Occipital lobe (tissue), 2 donors: ENCODE measurements around the gene TRMT1. TPM values are rescaled to one million over a fixed set of nuclear protein-coding genes. Genes with fewer than 3 reads are reported as not detected.
"Not testable (repeated sequence)": the region's sequence is repeated elsewhere in the genome, so short reads cannot be mapped to it uniquely, and the experiment has no call there.

Experiments used
- DNase-seq: peaks from one replicate; lab custom pipeline; 2025; lab: John Stamatoyannopoulos, UW
- total RNA-seq: library from RNA; depleted of rRNA; stranded (reverse); fragments of >200 nt; gene quantifications from one replicate; pipeline ENCODE4 v1.2.3, GENCODE V29; 2014

The TRMT1 gene
- total RNA-seq: 27.1 TPM

DNA sequence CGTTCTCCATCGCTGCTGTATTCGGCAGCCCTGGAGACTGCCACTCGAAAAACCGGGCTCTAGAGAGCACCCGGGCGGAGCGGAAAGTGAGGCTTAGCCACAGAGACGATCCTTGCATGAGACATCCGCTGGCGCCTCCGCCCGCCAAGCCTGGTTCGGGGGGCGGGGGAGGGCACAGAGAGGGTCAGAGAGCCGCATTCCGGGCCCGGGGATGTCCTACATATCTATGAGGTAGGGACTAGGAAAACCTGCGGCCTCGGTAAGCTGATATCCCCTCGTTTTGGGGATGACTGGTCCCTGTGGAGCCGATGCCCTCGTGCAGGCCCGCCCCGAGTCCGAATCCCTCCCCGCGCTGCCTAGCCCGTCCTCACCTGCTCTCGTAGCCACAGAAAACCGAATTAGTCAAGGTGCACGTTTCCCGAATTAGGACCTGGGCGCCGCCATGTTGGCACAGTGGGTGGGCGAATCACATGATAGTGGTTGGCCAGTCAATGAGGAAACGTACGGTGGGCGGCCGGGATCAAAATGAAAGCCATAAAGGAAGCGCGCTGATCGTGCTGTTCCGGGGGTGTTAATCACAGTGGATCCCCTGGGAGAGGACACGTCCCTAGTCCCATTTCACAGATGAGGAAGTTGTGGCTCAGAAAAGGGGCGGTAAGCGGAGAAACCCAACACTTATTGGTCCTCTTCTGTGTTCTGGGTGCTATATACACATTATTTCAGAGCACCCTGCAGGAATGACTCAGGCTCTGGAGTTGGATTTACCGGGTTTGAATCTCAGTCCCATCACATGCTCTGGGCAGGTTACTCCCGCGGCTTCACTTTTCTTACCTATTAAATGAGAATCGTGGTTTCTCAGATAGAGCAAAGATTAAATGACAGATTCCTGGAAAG, at the start of gene TRMT1:
TSS of gene TRMT1 (minus strand) at position 459 of the 894 bp plus-strand sequence. CDS start at position 118, 341 bp downstream.
- DNase-seq: peak; percentile 87

DNA sequence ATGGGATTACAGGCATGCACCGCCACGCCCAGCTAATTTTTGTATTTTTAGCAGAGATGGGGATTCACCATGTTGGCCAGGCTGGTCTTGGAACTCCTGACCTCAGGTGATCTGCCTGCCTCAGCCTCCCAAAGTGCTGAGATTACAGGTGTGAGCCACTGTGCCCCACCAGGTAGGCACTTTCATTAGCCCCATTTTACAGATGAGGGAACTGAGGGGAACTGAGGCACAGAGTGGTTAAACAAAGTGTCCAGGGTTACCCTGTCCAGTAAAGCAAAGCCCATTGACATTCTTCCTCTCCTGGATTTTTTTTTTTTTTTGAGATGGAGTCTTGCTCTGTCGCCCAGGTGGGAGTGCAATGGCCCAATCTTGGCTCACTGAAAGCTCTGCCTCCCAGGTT, 49.6 kb upstream of the TRMT1 start:
- DNase-seq: not testable (repeated sequence)

DNA sequence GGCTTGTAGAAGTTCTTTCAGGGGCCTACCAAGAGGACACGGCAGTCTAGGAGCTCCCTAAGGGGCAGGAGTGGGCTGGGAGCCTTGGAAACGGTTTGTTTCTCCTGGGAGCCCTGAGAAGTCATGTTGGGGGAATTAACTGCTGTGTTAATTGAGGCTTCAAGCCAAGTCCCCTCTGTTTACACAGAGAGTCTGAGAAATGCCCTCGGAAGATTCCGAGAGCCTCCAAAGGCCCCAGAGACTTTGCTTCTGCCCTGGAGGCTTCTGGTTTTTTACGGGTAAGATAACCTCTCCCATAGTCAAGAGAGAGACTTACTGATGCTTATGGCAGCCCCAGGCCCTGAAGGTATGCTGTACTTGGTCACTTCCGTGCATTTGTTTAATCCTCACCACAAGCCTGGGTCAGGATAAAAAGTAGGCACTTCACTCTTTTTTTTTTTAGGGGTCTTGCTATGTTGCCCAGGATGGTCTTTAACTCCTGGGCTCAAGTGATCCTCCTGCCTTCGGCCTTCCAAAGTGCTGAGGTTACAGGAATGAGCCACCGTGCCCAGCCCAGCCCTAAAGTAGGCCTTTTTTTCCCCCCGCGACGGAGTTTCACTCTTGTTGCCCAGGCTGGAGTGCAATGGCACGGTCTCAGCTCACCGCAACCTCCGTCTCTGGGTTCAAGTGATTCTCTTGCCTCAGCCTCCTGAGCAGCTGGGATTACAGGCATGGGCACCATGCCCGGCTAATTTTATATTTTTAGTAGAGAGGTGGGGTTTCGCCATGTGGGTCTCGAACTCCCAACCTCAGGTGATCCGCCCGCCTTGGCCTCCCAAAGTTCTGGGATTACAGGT, 48.8 kb upstream of the TRMT1 start:
- no peak for DNase-seq

DNA sequence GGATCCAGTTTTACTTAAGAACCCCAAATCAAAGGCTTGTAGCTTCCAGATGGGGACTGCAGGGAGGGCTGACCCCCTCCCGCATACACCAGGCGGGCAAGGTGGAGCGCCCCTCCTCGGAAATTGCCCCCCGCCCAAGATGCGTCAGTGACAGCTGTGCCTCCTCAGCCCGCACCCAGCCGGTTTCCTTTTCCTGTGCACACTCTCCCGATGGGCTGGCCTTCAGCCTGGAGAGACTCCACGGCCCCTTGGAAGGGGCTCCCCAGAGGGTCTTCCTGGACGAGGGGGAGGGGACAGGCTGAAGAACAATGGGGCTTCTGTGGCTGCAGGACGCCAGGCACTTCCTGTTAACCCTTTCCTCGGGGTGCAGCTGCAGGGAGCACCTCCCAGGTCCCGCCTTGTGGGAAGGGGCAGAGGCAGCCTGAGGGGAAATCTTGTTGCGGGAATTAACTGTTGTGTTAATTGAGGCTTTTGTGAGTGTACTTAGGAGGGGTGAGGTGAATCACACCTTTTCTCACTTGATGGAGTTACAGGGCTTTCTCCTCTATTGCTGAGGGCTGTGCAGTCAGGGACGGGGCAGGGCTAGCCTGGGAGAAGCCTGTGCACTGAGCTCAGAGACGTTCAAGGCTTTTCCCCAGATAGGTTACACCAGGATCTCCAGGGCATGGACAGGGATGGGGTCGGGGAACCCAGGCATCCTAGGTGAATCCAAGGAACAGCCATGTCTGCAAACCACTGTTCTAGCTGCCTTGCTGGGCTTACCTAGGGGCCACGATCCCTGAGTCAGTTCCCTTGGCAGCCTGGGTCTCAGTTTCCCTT, 48.0 kb upstream of the TRMT1 start:
- DNase-seq: no peak

DNA sequence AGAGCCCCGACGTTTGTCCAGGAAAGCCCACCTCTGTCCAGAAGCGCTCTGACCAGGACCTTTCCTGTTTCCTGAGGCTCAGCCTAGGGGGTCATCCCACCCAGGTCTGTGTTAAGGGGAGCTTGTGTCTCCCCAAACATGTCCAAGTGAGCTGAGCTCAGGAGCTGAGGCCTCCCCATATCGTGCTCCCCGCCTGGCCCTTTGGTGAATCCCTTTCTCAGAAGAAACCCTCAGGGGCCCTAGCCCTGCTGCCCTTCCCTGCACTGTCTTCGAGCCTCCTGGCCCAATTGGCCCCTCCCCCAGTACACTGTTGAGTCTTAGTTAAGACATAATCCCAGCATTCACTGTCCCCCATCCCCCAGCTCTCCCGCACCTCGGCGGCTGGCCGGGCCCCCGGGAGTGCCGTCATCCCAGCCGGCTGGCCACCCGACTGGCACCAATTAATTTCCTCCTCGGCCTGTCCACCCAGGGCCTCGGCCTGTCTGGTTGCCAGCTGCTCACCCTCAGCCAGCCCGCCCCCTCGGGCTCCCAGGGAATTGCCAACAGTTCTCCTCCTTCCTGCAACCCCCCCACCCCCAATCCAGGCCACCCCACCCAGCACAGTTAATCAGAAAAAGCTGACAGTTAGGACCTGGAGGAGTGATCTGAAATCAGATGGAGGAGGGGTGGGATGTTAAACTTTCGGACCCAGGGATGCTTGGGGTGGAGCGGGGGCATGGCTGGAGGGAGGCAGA, 47.2 kb upstream of the TRMT1 start:
- DNase-seq: no peak

DNA sequence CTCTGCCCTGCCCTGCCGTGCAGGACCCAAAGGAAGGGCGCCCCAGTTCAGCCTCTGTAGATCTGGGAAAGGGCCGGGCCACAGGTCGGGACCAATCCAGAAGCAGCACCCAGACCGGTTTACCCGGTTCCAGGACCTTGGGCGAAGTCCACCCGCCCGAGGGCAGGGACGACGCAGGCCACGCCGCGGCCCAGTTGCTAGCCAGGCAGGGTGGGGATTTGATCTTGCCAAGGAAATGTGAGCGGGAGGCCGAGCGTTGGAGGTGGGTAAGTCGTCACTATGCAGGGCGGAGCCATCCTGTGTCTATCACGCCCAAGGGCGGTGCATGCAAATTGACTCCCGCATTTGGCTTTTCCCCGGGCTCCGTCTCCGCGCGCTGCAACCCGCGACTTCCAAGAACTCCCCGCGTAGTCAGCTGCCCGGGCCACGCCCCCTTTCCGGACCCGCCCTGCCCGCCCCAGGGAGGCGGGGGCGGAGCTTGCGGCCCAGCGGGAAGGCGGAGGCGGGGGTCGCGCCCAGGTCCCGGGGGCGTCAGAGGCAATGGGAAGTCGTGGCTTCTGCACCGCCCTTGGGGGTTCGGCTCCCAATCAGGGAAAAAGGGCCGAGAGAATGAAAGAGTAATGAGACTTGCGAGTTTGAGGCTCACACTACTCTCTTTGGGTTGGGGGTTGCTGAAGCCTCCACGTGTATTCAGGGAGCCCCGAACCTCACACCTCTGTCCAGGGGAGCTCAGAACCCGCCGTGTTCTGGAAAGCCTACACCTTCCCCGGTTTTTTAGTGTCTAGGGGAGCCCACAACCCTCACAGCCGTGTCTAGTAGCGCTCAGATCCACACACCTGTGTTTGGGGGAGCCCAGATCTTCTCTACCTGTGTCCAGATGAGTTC, 46.4 kb upstream of the TRMT1 start:
- DNase-seq: peak; percentile 87

DNA sequence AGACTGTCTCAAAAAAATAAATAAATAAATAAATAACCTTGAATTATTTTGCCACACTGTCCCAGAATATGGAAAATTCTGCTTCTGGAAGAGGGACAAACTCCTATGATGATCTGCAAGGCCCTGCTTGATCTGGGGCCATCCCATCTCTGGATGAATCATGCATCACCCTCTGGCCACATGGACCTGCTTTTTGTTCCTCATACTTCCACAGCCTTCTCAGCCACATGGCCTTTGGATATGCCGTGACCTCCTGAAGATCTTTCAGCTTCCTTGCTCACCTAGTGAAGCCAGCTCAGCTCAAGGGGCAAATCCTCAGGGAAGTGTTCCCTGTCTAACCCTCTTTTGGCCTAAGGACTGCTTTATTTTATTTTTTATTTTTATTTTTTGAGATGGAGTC, 44.0 kb upstream of the TRMT1 start:
- no peak for DNase-seq

DNA sequence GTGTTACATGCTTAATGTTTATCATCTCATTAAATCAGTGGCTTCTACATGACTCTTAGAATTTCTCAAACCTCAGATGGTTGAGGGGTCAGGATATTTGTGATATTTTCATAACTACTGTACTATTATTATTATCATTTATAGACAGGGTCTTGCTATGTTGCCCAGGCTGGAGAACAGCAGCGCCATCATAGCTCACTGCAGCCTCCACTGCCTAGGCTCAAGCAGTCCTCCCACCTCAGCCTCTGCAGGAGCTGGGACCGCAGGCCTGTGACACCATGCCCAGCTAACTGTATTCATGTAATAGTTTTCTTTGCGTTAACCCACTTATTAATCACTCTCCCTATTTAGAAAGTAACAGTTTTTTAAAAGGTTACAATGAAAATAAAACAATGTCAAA, 43.2 kb upstream of the TRMT1 start:
- no peak for DNase-seq

DNA sequence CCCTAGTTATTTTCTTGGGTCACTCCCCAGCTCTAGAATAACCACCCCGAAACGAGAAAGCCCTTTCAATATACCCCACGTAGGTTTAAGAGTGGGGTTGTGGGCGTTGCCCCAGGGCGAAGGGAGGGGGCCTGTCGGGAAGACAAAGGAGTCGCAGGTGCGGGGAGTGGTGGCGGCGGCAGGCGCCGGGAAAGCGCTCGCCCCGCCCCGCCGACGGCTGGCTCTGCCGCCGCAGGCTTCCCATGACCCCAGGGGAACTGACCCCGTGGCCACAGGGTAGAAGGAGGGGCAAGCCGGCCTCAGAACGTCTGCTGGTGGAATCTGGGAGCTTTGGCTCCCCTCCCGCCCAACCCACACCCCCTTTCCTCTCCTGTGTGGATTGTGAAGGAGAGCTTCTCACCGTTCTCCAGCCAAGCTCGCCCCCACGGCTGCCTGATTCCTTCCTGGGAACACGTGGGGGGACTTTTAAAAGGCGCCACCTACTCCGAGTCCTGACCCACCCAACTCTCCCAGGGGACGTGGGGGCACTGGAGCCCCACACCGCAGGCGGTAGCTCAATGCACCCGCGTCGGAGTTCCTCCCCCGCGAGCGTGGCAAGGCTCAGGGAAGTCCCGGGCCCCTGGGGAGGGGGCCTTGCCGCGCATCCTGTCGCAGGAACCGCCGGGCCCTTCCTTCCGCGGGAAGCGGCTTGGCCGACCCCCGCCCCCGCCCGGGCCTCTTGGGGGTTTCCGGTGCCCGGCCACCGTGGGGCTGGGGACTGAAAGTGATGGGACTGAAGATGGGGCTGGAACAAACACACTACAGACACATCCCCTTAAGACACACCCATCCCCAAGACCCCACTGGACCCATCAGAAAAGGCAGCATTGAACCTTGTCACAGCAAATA, 39.2 kb upstream of the TRMT1 start:
- no peak for DNase-seq

DNA sequence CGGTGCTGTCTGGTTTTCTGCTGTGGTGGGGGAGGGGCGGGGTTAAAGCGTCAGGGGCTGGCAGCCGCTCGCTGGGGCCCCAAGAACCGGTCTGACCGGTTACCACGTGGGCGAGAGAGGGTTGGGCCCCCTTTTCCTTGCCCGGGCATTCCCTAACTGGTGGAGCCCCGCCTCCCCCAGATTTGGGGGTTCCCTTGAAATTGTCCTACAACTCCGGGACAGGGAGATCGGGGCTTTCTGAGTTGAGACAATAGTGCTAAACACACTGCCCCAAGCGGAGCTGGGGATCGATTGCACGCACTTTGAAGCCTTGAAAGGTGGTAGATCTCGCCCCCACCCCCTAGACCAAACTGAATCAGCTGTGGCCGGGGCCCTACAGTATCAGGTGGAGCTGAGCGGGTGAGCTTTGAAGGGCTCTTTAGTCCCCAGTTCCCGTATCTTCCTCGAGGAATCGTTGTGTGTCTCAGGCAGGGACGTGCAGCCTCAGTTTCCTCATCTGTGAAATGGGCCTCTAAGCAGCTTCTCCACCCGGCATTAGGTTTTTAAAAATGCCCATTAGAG, 38.5 kb upstream of the TRMT1 start:
- no peak for DNase-seq

DNA sequence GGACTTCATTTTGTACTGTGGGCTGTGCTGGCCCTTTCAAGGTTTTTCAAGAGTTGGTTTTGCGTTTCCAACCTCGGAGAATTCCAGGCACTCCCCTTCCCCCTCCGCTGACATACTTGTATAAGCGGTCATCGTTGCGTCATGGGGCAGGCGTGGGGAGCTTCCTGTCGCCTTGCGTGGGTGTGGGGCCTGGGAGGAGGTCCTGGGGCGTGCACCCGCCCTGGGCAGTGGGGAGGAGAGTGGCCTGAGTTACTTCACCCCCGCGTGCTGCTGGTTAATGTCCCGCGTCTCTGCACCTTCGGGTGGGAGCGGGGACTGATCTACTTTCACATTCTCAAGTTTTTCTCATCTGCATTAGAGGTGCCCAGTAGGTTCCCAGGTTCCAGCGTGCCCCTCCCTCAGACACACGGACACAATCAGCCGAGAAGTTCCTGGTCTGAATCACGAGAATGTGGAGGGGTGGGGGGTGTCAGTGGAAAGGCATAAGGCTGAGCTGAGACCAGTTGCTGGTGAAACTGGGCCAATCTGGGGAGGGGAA, 37.8 kb upstream of the TRMT1 start:
- DNase-seq: no peak

DNA sequence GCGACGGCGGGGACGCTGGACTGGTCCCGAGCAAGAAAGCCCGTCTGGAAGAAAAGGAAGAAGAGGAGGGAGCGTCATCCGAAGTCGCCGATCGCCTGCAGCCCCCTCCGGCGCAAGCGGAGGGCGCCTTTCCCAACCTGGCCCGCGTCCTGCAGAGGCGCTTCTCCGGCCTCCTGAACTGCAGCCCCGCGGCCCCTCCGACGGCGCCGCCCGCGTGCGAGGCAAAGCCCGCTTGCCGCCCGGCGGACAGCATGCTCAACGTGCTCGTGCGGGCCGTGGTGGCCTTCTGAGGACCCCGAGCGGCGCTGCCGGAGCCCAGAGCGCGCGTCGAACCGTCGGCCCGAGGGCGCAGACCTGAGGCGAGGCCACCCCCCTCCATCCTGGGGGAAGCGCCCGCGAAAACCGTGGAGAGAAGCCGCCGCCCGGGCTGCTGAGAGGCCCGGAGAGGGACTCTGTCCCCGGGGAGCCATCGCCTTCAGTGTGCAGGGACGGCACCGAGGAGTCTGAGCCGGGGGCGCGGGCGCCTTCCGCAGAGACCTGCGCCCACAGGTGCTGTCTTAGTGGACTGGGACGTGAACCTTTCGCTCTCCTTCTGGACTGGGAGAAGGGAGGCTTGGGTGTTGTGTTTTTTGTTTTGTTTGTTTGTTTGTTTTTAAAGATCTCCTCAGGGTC, 37.2 kb upstream of the TRMT1 start:
- DNase-seq: no peak

DNA sequence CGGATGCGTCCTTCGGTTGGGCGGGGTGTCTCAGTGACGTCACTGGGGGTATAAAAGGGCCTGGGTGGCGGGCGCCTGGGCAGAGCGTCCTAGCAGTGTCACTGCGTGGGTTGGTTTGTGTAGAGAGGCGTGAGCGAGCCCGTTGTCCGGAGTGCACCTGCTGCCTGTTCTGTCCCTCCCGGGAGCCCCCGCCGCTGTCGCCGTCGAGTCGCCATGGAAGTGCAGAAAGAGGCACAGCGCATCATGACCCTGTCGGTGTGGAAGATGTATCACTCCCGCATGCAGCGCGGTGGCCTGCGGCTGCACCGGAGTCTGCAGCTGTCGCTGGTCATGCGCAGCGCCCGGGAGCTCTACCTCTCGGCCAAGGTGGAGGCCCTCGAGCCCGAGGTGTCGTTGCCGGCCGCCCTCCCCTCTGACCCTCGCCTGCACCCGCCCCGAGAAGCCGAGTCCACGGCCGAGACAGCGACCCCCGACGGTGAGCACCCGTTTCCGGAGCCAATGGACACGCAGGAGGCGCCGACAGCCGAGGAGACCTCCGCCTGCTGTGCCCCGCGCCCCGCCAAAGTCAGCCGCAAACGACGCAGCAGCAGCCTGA, 36.5 kb upstream of the TRMT1 start:
- peak; percentile 92 for DNase-seq

DNA sequence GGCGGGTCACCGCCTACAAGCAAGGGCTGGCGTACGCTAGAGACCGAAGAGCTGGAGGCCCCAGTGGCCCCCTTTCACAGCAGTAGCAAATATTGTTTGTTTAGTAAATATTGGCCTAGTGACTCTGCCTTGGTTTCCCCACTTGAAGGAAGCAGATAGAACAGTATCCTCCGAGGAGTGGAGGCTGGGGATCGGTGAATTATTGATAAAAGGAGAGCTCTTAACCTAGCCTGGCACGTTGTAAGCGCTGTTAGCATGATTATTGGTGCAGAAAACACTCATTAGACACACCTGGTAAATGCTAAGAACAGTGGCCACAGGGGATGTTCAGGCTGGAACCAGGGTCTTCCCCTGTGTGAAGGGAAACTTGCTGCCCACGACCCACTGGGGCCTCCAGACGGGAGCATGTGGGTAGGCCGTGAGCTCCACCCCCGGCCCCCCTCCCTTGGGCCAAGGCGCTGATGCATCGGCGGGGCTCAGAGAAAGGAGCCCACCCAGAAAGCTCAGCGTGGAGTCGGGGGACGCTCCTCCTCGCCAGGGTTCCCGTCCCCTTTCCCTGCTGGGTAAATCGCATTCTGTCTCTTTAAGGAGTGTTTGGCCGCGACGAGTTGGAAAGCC, 35.9 kb upstream of the TRMT1 start:
- DNase-seq: no peak

DNA sequence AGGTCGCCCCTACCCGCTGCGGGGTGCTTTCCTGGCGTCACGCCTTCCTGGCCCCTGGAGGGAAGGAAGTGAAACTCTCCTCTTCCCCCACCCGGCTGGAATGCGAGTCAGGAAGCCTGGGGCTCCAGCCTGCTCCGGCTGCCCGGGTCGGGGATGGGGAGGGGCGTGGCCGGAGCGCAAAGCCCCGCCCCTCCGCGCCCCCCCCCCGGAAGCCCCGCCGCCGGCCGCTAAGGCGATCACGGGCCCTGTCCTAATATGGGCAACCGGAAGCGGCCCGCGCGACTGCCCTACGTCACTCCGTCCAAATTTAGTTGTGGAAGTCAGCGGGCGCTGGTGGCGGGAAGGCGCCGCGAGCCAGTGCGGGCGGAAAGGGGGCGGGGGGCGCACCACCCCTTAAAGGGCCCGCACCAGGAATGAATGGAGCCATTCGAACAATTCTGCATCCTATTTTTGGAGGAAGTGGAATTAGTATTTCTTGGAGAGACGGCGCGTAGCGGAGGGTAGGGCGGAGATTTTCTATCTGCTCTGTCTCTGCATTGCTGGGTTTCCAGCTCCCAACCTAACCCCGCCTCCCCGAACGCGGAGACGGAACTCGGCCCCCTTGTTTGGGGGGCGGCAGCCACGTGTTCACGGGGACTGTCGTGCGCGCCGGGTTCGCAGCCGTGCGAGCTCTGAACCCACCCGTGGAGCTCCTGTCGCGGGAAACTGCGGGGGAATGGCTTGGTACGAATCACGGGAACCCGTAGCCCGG, 35.2 kb upstream of the TRMT1 start:
- DNase-seq: peak; percentile 95
